Upper lobe of left lung (tissue), 4 donors: ENCODE data around the gene MAPK13.

Source experiments
- POLR2A ChIP-seq, 4 donors: fragments of 450-650 bp; IDR thresholded peaks; one replicate each; pipeline ENCODE4 v1.5.1; 2016 to 2017; ENCODE audit warnings: antibody characterized with exemption in 4 of 4, mild to moderate bottlenecking in 2 of 4
- POLR2AphosphoS5 ChIP-seq, 2 donors: sonication (generic); formaldehyde crosslinking; IDR thresholded peaks; one replicate each; pipeline ENCODE4 v1.5.1; 2017; ENCODE audit warnings: antibody characterized with exemption in 2 of 2
- TF ChIP-seq, protein P1 (sequence below), 6 experiments: fragments of 450-650 bp in 4 of 6; fragments of 200-600 bp in 2 of 6; sonication (generic) in 2 of 6; IDR thresholded peaks; one replicate each; pipeline ENCODE4 v1.5.1; 2016 to 2019; ENCODE audit warnings: antibody characterized with exemption in 6 of 6

DNA sequence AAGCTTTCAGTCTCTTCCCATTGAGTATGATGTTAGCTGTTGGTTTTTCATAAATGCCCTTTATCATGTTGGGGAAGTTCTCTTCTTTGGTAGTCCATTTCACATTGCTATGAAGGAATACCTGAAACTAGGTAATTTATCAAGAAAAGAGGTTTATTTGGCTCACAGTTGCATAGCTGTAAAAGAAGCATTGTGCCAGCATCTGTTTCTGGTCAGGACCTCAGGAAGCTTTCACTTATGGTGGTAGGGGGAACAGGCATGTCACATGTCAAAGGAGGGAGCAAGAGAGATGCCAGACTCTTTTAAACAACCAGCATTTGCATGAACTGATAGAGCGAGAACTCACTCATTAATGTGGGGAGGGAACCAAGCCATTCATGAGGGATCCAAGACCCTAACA is 48.0 kb upstream of the MAPK13 start:
- TF ChIP-seq, protein P1, sequence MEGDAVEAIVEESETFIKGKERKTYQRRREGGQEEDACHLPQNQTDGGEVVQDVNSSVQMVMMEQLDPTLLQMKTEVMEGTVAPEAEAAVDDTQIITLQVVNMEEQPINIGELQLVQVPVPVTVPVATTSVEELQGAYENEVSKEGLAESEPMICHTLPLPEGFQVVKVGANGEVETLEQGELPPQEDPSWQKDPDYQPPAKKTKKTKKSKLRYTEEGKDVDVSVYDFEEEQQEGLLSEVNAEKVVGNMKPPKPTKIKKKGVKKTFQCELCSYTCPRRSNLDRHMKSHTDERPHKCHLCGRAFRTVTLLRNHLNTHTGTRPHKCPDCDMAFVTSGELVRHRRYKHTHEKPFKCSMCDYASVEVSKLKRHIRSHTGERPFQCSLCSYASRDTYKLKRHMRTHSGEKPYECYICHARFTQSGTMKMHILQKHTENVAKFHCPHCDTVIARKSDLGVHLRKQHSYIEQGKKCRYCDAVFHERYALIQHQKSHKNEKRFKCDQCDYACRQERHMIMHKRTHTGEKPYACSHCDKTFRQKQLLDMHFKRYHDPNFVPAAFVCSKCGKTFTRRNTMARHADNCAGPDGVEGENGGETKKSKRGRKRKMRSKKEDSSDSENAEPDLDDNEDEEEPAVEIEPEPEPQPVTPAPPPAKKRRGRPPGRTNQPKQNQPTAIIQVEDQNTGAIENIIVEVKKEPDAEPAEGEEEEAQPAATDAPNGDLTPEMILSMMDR (IDR thresholded peaks at IDR 0.05), result no peak
- TF ChIP-seq POLR2A (IDR thresholded peaks at IDR 0.05) (no peak), POLR2AphosphoS5 (IDR thresholded peaks at IDR 0.05) (no peak)
